22Rv1 (cell line): ENCODE data around the gene CLK1.
A peak's percentile ranks its signal among the peaks of the same experiment; 100 is the strongest.

Experiments
- H3K27ac ChIP-seq: fragments of 450-650 bp; 2 replicates; pipeline ENCODE4 v1.5.1; 2017
- ZFX ChIP-seq: fragments of 450-650 bp; IDR thresholded peaks from 2 replicates; pipeline ENCODE4 v1.6.1; 2017; ENCODE audit warnings: antibody characterized with exemption, borderline replicate concordance
- TF ChIP-seq, protein P1 (sequence below): fragments of 450-650 bp; IDR thresholded peaks from 2 replicates; pipeline ENCODE4 v1.5.1; 2017; ENCODE audit warnings: mild to moderate bottlenecking

CLK1 gene

DNA sequence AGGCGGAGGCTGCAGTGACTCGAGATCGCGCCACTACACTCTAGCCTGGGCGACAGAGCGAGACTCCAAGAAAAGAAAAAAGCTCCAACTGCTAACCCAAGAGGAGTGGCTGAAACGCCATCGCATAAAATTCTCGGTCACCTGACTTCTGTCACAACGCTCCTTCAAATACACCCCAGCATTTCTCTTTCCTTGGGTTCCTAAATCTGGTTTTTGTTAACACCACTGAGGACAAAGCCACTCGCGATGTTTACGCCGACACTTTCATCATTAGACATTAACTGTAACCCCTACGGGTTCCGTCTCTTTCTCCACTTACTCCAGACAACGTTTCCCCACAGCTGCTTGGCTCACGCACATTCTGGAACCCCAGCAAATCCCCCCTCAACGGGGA is 679 bp downstream of the CLK1 start:
- no peak for TF ChIP-seq ZFX
- TF ChIP-seq, protein P1, sequence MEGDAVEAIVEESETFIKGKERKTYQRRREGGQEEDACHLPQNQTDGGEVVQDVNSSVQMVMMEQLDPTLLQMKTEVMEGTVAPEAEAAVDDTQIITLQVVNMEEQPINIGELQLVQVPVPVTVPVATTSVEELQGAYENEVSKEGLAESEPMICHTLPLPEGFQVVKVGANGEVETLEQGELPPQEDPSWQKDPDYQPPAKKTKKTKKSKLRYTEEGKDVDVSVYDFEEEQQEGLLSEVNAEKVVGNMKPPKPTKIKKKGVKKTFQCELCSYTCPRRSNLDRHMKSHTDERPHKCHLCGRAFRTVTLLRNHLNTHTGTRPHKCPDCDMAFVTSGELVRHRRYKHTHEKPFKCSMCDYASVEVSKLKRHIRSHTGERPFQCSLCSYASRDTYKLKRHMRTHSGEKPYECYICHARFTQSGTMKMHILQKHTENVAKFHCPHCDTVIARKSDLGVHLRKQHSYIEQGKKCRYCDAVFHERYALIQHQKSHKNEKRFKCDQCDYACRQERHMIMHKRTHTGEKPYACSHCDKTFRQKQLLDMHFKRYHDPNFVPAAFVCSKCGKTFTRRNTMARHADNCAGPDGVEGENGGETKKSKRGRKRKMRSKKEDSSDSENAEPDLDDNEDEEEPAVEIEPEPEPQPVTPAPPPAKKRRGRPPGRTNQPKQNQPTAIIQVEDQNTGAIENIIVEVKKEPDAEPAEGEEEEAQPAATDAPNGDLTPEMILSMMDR: no peak
- peak overlapping the region; percentile 96 for H3K27ac ChIP-seq

DNA sequence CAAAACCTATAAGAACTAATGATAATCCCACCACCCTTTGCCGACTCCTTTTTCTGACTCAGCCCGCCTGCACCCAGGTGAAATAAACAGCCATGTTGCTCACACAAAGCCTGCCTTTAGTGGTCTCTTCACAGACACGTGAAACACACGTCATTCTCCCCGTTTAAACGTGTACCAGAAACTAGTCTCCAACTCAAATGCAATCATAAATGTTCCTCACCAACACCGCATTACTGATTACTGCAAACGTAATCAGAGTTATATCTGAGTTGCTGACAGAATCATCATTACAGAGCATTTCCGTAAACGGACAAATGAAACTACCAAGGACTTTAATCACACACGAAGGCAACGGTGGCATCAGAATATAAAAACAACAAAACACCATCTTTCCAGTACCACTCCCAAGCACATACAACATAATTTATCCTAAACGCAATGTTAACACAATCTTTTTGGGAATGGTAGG is 1.9 kb downstream of the CLK1 start:
- TF ChIP-seq, protein P1: no peak
- TF ChIP-seq ZFX: no peak
- peak overlapping the region; percentile 96 for H3K27ac ChIP-seq

DNA sequence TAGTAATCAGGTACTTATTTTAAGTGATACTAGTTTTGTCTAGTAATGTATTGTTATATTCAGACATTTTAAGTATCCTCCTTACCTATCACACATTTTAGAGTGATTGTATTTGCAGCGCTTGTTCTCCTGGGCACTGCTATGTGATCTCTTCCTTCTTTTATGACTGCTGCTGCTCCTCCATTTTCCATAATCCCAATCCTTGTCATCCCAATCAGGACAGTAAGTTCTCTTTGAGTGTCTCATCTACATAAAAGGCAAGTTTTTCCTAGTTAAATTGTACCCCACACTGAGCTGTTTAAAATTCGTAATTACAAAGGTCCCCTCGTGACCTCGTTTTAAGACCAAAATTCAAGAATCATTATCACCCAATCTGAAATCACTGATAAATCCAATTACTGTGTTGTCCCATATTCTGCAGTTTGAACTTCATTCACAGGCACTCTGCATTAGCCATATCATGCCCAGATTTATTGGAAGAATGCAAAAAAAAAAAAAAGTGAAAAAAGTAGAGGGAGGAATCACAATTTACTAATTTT is 2.8 kb downstream of the CLK1 start:
- TF ChIP-seq ZFX: no peak
- TF ChIP-seq, protein P1: no peak

DNA sequence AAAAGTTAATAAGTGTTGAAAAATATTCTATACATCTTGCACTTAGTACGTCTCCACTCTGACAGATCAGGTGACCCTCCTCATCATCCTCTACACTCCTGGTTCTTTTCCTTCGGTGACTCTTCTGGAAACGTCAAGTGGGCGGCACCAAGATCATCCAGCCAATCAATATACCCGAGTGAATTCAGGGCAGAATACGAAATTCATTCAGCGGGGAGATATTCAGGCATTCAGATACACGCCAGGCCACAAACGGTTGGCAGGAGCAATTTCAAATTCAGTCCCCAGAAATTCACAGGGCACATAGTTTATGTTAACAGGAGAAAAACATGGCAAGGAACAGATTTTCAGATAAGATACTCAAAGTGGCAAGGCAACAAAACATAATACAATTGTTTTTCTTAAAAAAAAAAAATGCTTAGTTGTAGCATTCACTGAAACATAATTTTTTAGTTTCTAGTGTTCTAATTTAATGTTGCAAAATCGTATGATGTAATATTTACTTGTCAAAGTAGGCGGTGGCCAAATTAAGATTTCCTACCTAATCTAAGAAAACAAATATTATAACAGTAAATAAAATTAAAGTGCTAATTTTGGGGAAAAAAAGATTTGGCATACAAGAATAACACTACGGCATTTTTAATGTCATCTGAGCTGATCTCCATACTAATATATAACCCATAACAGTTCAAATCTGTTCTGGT is 4.2 kb downstream of the CLK1 start:
- no peak for TF ChIP-seq ZFX
- TF ChIP-seq, protein P1: no peak
- H3K27ac ChIP-seq: 0 out of 2 replicates have a peak overlapping the region, but pooled peaks have one; percentile 96

More for the DNA sequence above, 2.8 kb downstream of the CLK1 start:
- H3K27ac ChIP-seq: 0 out of 2 replicates have a peak overlapping the region, but pooled peaks have one; percentile 96

DNA sequence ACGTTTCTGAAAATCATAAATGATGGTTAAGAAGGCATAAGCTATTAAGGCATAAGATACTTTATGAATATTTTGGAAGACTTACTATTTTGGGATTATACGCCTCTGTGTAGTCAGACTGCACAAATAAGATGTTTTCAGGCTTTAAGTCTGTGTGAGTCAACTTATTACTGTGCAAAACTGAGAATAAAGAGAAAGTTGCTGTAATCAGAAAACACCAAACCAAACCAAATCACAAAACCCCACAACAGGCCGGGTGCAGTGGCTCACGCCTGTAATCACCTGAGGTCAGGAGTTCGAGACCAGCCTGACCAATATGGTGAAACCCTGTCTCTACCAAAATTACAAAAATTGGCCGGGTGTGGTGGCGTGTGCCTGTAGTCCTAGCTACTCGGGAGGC is 7.7 kb downstream of the CLK1 start:
- no peak overlapping the region for H3K27ac ChIP-seq
- TF ChIP-seq, protein P1: no peak

DNA sequence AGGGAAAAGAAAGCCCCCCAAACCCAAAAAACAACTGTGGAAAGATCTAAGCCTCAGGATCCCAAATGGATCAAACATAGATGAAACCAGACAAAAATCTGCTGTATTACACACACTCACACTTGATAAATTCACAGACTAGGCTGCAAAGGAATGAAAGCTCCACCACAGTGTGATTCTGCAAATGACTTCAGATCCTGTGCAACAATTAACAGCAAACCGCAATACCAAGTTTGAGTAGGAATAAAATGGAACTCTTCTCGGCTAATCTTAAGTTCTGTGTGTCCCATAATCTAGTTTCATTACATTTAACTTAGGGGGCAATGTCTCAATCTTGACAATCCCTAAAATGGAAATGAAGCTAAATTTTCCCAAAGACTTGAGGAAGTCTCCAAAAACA is 11.9 kb downstream of the CLK1 start:
- no peak overlapping the region for H3K27ac ChIP-seq
- TF ChIP-seq, protein P1: no peak
- TF ChIP-seq ZFX: no peak
